HG02870 (cell line): ENCODE results near the gene RGS7.
"Not testable (repeated sequence)": the region's sequence is repeated elsewhere in the genome, so short reads cannot be mapped to it uniquely, and the experiment has no call there.

Source experiments
- ATAC-seq: cut with Tn5 transposase; IDR thresholded peaks from one replicate; pipeline ENCODE4 v1.9.1; 2021; ENCODE audit warnings: mild to moderate bottlenecking, moderate library complexity; ENCODE audit not compliant: unreplicated experiment

RGS7 gene

GRCh38 chr1:240758296-240758695 lies 598.7 kb downstream of the RGS7 start:
- ATAC-seq: no peak

- ATAC-seq: no peak
These were observed 609.1 kb downstream of the RGS7 start for GRCh38 chr1:240747907-240748306.

GRCh38 chr1:240743705-240744104 lies 613.3 kb downstream of the RGS7 start:
- ATAC-seq: no peak

GRCh38 chr1:240739754-240740153 lies 617.3 kb downstream of the RGS7 start:
- ATAC-seq: no peak

- ATAC-seq: no peak
These were observed 617.9 kb downstream of the RGS7 start for GRCh38 chr1:240739139-240739538.

- no peak for ATAC-seq
These were observed 619.2 kb downstream of the RGS7 start for GRCh38 chr1:240737766-240738265.

GRCh38 chr1:240737298-240737697 lies 619.7 kb downstream of the RGS7 start:
- ATAC-seq: no peak

- ATAC-seq: not testable (repeated sequence)
These were observed 622.3 kb downstream of the RGS7 start for GRCh38 chr1:240734705-240735104.

- no peak for ATAC-seq
These were observed 623.0 kb downstream of the RGS7 start for GRCh38 chr1:240734001-240734400.

- peak; percentile 81 for ATAC-seq
These were observed 624.6 kb downstream of the RGS7 start for GRCh38 chr1:240732390-240732789.
